ENCODE data around the gene NEK8. TPM values are rescaled to one million over a fixed set of nuclear protein-coding genes. Genes with fewer than 3 reads are reported as not detected.

Gene NEK8
- total RNA-seq, 2 donors from 2014 or later = 2.9 to 18.5 TPM

DNA sequence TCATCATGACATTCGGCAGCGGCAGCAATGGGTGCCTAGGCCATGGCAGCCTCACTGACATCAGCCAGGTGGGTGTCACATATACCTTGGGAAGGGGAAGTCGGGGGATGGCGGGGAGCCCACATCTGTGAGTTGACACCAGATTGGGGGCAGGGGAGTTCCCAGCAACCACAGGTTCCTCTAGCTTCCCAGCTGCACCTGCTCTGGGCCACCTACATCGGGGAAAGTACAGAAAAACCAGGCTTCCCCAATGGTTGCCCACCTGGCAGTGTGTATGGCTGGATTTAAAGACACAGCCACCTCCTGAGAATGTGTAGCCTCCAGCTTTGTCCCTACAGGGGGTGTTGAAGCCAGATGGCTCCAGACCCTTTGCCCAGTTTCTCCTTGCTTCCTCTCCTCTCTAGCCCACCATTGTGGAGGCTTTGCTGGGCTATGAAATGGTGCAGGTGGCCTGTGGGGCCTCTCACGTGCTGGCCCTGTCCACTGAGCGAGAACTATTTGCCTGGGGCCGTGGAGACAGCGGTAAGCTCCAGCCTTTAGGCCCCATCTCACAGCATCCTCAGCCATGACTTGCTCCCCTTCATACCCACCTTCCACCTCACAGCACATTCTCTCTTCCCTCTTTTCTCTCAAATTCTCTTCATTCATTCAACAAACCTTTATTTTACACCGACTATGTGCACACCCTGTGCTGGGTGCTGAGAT, 10.2 kb downstream of the NEK8 start:
- Histone ChIP-seq H3K4me1 (peaks cover 13% of the 10 kb centered on the region), H3K36me3 (replicated peaks in 1 of 2; ENCODE audit: insufficient read depth in 1 of 2, low read depth in 2 of 2) (no peaks in the 10 kb centered on the region), H3K4me3 (no peak overlapping the region), H3K9me3 (no peaks in the 10 kb centered on the region), H3K27ac (no peak overlapping the region), H3K27me3 (no peaks in the 10 kb centered on the region)
- TF ChIP-seq POLR2A (IDR thresholded peaks at IDR 0.05) = no peak
- TF ChIP-seq, protein P1, sequence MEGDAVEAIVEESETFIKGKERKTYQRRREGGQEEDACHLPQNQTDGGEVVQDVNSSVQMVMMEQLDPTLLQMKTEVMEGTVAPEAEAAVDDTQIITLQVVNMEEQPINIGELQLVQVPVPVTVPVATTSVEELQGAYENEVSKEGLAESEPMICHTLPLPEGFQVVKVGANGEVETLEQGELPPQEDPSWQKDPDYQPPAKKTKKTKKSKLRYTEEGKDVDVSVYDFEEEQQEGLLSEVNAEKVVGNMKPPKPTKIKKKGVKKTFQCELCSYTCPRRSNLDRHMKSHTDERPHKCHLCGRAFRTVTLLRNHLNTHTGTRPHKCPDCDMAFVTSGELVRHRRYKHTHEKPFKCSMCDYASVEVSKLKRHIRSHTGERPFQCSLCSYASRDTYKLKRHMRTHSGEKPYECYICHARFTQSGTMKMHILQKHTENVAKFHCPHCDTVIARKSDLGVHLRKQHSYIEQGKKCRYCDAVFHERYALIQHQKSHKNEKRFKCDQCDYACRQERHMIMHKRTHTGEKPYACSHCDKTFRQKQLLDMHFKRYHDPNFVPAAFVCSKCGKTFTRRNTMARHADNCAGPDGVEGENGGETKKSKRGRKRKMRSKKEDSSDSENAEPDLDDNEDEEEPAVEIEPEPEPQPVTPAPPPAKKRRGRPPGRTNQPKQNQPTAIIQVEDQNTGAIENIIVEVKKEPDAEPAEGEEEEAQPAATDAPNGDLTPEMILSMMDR (IDR thresholded peaks at IDR 0.05) = no peak
- intact Hi-C loops (cut with DNase I) = no loop called here
- no peak for DNase-seq
- WGBS, 2 donors = 83 to 96% methylated on average over 8 to 10 of the region's 10 CpGs
- ATAC-seq = no peak

GRCh38 chr17:28740406-28741357, 12.1 kb downstream of the NEK8 start:
- H3K27me3 ChIP-seq = no peaks in the 10 kb centered on the region
- H3K9me3 ChIP-seq = no peaks in the 10 kb centered on the region
- 82 to 83% methylated on average over 3 to 10 of the region's 10 CpGs for WGBS, 2 donors
- ATAC-seq (no peak), DNase-seq (no peak)
- H3K4me1 ChIP-seq = peaks cover 18% of the 10 kb centered on the region
- intact Hi-C loops (cut with DNase I) = no loop called here
- no peak overlapping the region for H3K4me3 ChIP-seq
- no peaks in the 10 kb centered on the region for H3K36me3 ChIP-seq (replicated peaks in 1 of 2; ENCODE audit: insufficient read depth in 1 of 2, low read depth in 2 of 2)
- TF ChIP-seq, protein P1 (IDR thresholded peaks at IDR 0.05) = no peak
- no peak for TF ChIP-seq POLR2A (IDR thresholded peaks at IDR 0.05)
- H3K27ac ChIP-seq = no peak overlapping the region

- intact Hi-C loops (cut with DNase I) = no loop called here
Measured at GRCh38 chr17:28741358-28742349, 13.1 kb downstream of the NEK8 start.

More at GRCh38 chr17:28741358-28742349, 13.1 kb downstream of the NEK8 start:
- Histone ChIP-seq H3K4me3 (no peak overlapping the region), H3K36me3 (replicated peaks in 1 of 2; ENCODE audit: insufficient read depth in 1 of 2, low read depth in 2 of 2) (no peaks in the 10 kb centered on the region), H3K27me3 (no peaks in the 10 kb centered on the region), H3K9me3 (no peaks in the 10 kb centered on the region), H3K27ac (no peak overlapping the region), H3K4me1 (peaks cover 28% of the 10 kb centered on the region)
- ATAC-seq = no peak
- TF ChIP-seq, protein P1 (IDR thresholded peaks at IDR 0.05) = no peak
- no peak for TF ChIP-seq POLR2A (IDR thresholded peaks at IDR 0.05)
- DNase-seq = no peak
- WGBS, 2 donors = 62 to 82% methylated on average over 16 to 17 of the region's 19 CpGs

All from body of pancreas (tissue), 4 donors.